ENCODE data around the gene AK2.
"Not testable (repeated sequence)": the region's sequence is repeated elsewhere in the genome, so short reads cannot be mapped to it uniquely, and the experiment has no call there.

The AK2 gene

DNA sequence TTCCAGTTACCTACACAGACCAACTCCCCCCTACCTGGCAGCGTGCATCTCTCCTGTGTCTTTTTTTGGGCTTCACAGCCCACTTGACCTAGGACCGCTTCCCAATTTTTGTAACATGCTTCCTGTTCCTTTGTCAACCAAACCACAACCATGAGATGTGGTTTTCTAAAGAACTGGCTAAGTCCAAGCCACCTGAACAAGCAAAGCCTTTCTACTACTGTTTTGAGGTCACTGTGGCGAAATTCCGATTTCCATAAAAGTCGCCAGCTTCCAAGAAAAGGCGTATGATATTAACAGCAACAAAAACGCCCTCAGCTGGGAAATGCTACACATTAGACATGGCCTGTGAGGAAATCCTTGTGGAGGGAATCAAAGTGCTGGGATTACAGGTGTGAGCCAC lies 12.7 kb upstream of the AK2 start:
- TF ChIP-seq, protein P1, sequence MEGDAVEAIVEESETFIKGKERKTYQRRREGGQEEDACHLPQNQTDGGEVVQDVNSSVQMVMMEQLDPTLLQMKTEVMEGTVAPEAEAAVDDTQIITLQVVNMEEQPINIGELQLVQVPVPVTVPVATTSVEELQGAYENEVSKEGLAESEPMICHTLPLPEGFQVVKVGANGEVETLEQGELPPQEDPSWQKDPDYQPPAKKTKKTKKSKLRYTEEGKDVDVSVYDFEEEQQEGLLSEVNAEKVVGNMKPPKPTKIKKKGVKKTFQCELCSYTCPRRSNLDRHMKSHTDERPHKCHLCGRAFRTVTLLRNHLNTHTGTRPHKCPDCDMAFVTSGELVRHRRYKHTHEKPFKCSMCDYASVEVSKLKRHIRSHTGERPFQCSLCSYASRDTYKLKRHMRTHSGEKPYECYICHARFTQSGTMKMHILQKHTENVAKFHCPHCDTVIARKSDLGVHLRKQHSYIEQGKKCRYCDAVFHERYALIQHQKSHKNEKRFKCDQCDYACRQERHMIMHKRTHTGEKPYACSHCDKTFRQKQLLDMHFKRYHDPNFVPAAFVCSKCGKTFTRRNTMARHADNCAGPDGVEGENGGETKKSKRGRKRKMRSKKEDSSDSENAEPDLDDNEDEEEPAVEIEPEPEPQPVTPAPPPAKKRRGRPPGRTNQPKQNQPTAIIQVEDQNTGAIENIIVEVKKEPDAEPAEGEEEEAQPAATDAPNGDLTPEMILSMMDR (IDR thresholded peaks at IDR 0.05; ENCODE audit: low read depth, low read length, missing control alignments), result no peak
- H3K4me3 ChIP-seq (ENCODE audit: low read depth, low read length), result no peak overlapping the region
- no peak for DNase-seq (ENCODE audit: low read depth)

GRCh38 chr1:33048426-33048825 lies 11.7 kb upstream of the AK2 start:
- DNase-seq (ENCODE audit: low read depth), result no peak
- no peak overlapping the region for H3K4me3 ChIP-seq (ENCODE audit: low read depth, low read length)
- TF ChIP-seq, protein P1 (IDR thresholded peaks at IDR 0.05; ENCODE audit: low read depth, low read length, missing control alignments), result no peak

GRCh38 chr1:33047839-33048305 lies 11.2 kb upstream of the AK2 start:
- H3K4me3 ChIP-seq (ENCODE audit: low read depth, low read length), result no peak overlapping the region
- DNase-seq (ENCODE audit: low read depth), result no peak
- TF ChIP-seq, protein P1 (IDR thresholded peaks at IDR 0.05; ENCODE audit: low read depth, low read length, missing control alignments), result no peak

DNA sequence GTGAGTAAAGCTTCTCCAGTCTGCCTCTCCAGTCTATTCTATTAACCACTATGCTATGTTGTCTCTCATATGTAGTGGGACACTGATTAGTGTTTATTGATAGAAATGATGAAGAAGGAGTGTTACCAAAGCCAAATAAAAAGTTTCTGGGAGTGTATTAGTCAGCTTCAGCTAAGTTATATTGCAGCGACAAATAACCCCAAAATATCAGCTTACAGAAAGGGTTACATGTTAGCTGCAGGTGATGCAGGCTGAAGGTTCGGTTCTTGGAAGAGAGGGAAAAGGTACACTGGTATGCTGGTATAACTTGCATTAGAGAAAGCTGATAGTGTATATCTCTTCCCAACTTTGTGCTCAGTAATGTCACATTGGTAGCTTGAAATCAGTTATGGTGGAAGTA lies 10.6 kb upstream of the AK2 start:
- DNase-seq (ENCODE audit: low read depth), result no peak
- TF ChIP-seq, protein P1 (IDR thresholded peaks at IDR 0.05; ENCODE audit: low read depth, low read length, missing control alignments), result no peak
- H3K4me3 ChIP-seq (ENCODE audit: low read depth, low read length), result no peak overlapping the region

- not testable (repeated sequence) for DNase-seq (ENCODE audit: low read depth); H3K4me3 ChIP-seq (ENCODE audit: low read depth, low read length)
Measured at GRCh38 chr1:33046234-33046633, 9.6 kb upstream of the AK2 start.

GRCh38 chr1:33045814-33046213 lies 9.1 kb upstream of the AK2 start:
- DNase-seq (ENCODE audit: low read depth), result no peak
- TF ChIP-seq, protein P1 (IDR thresholded peaks at IDR 0.05; ENCODE audit: low read depth, low read length, missing control alignments), result no peak
- H3K4me3 ChIP-seq (ENCODE audit: low read depth, low read length), result no peak overlapping the region

GRCh38 chr1:33045246-33045645 lies 8.6 kb upstream of the AK2 start:
- DNase-seq (ENCODE audit: low read depth), result no peak
- no peak overlapping the region for H3K4me3 ChIP-seq (ENCODE audit: low read depth, low read length)
- TF ChIP-seq, protein P1 (IDR thresholded peaks at IDR 0.05; ENCODE audit: low read depth, low read length, missing control alignments), result no peak

Data from GM12864 (cell line).